Spleen (tissue), 11 donors: ENCODE data around the gene EEIG2. TPM values are rescaled to one million over a fixed set of nuclear protein-coding genes. Genes with fewer than 3 reads are reported as not detected.
A peak's percentile ranks its signal among the peaks of the same experiment; 100 is the strongest.

Experiments used
- DNase-seq: peaks from one replicate; pipeline ENCODE4 v3.0.0-alpha.2; 2020
- H3K27ac ChIP-seq, 8 donors: fragments of 200-600 bp; sonication (generic) in 7 of 8; 1 replicate in 4 of 8; 2 replicates in 4 of 8; pipeline versions ENCODE4 v1.5.0 to v1.8.0; 2016 to 2021; ENCODE audit warnings: inconsistent platforms in 4 of 8, mild to moderate bottlenecking in 4 of 8, moderate library complexity in 1 of 8
- H3K27me3 ChIP-seq, 7 donors: fragments of 200-600 bp; sonication (generic) in 6 of 7; replicated peaks in 1 of 7; 1 replicate in 4 of 7; 2 replicates in 3 of 7; pipeline versions ENCODE4 v1.5.0 to v1.8.0; 2016 to 2021; ENCODE audit warnings: inconsistent platforms in 3 of 7, mild to moderate bottlenecking in 1 of 7
- H3K36me3 ChIP-seq, 6 donors: fragments of 200-600 bp; sonication (generic) in 5 of 6; 1 replicate in 4 of 6; 2 replicates in 2 of 6; pipeline versions ENCODE4 v1.5.0 to v1.8.0; 2016 to 2021; ENCODE audit warnings: inconsistent platforms in 2 of 6
- H3K4me1 ChIP-seq, 6 donors: fragments of 200-600 bp; sonication (generic) in 5 of 6; 1 replicate in 3 of 6; 2 replicates in 3 of 6; pipeline versions ENCODE4 v1.5.0 to v1.8.0; 2016 to 2021; ENCODE audit warnings: inconsistent platforms in 3 of 6
- H3K4me3 ChIP-seq, 8 donors: fragments of 200-600 bp; sonication (generic) in 7 of 8; 1 replicate in 4 of 8; 2 replicates in 4 of 8; pipeline versions ENCODE4 v1.5.0 to v1.8.0; 2016 to 2021; ENCODE audit warnings: inconsistent platforms in 4 of 8, mild to moderate bottlenecking in 4 of 8, moderate library complexity in 2 of 8
- H3K9me3 ChIP-seq, 8 donors: fragments of 200-600 bp; sonication (generic) in 7 of 8; 1 replicate in 4 of 8; 2 replicates in 4 of 8; pipeline versions ENCODE4 v1.5.0 to v1.8.0; 2016 to 2021; ENCODE audit warnings: inconsistent platforms in 4 of 8
- CTCF ChIP-seq, 11 experiments: fragments of 200-600 bp in 7 of 11; fragments of 450-650 bp in 4 of 11; sonication (generic) in 4 of 11; IDR thresholded peaks in 8 of 11; conservative IDR thresholded peaks in 3 of 11; 1 replicate in 7 of 11; 2 replicates in 4 of 11; pipeline versions ENCODE4 v1.4.0 to v1.8.0; 2016 to 2021; ENCODE audit warnings: antibody characterized with exemption in 11 of 11, inconsistent platforms in 4 of 11, mild to moderate bottlenecking in 1 of 11
- POLR2A ChIP-seq, 3 donors: fragments of 450-650 bp; IDR thresholded peaks; one replicate each; pipeline ENCODE4 v1.5.1; 2017; ENCODE audit warnings: antibody characterized with exemption in 3 of 3, mild to moderate bottlenecking in 1 of 3
- POLR2AphosphoS5 ChIP-seq, 3 donors: sonication (generic); formaldehyde crosslinking; IDR thresholded peaks; one replicate each; pipeline ENCODE4 v1.5.1; 2017; ENCODE audit warnings: antibody characterized with exemption in 3 of 3
- WGBS, 5 donors: extraction: QIAGEN DNeasy Blood & Tissue Kit in 3 of 5; methylation state at CpG; one replicate each; pipeline versions ENCODE4 v1.1.5 to v1.1.7; 2013 to 2018; 5-methylcytosine and 5-hydroxymethylcytosine counted together
- intact Hi-C: fragments of 100-400 bp; cut with DNase I; formaldehyde crosslinking; loops from one replicate; pipeline ENCODE4 v1.15.0; 2023; ENCODE audit warnings: low total_unique reads
- polyA plus RNA-seq, 3 donors: library from polyadenylated mRNA; stranded (reverse); fragments of 200-250 nt; gene quantifications; one replicate each; pipeline ENCODE4 v1.2.1, GENCODE V29; 2013
- total RNA-seq, 7 donors: library from RNA; depleted of rRNA in 3 of 7; stranded (reverse); fragments of >200 nt in 3 of 7; fragmentation: NEBNext Ultra II Directional in 4 of 7; extraction: Animal tissue kit (Norgen Biotek cat#: 25700) in 4 of 7; gene quantifications; one replicate each; pipeline versions ENCODE4 v1.1.0 to v1.2.1, GENCODE V29; 2016 to 2021
- donor health status: healthy with polysubstance abuse.
- donor health status: DM: no; HTN: no; CAD: no; lungs with moderate emphysema.
- donor health status: DM: no; HTN: no; CAD: no.
- donor health status: Bipolar disorder and iron deficiency.
- donor health status: healthy.
- donor health status: DM: no; HTN: no; CAD: no.
- donor health status: DM: yes; HTN: yes; CAD: no.

Gene EEIG2
- total and polyA plus RNA-seq, 10 donors, result 3.3 to 21.1 (median 17.3) TPM

GRCh38 chr1:108554682-108555427 is 5.0 kb upstream of the EEIG2 start:
- no peak for DNase-seq
- Histone ChIP-seq H3K27ac (no peak overlapping the region), H3K36me3 (no peaks in the 10 kb centered on the region), H3K9me3 (no peaks in the 10 kb centered on the region), H3K27me3 (no peaks in the 10 kb centered on the region), H3K4me3 (no peak overlapping the region), H3K4me1 (peaks cover 0 to 42% (median 25%) of the 10 kb centered on the region in 6 donors)
- intact Hi-C loops, result no loop called here
- 42 to 85% (median 81%) methylated on average over 4 of the region's 4 CpGs for WGBS, 5 donors
- no peak for TF ChIP-seq CTCF (IDR thresholded peaks at IDR 0.05 in 8 of 11, conservative IDR thresholded peaks at IDR 0.05 in 3 of 11)
- TF ChIP-seq POLR2A (IDR thresholded peaks at IDR 0.05), result no peak
- TF ChIP-seq POLR2AphosphoS5 (IDR thresholded peaks at IDR 0.05), result no peak

GRCh38 chr1:108556066-108556465 is 3.8 kb upstream of the EEIG2 start:
- H3K36me3 ChIP-seq, result no peaks in the 10 kb centered on the region
- H3K4me1 ChIP-seq, result peaks cover 3 to 50% (median 31%) of the 10 kb centered on the region in 6 donors
- no peak overlapping the region for H3K4me3 ChIP-seq
- TF ChIP-seq POLR2AphosphoS5 (IDR thresholded peaks at IDR 0.05) (no peak), CTCF (IDR thresholded peaks at IDR 0.05 in 8 of 11, conservative IDR thresholded peaks at IDR 0.05 in 3 of 11) (no peak), POLR2A (IDR thresholded peaks at IDR 0.05) (no peak)
- no peaks in the 10 kb centered on the region for H3K27me3 ChIP-seq
- H3K27ac ChIP-seq, result peak overlapping the region in 4 of 8 donors; percentile 82 to 86 (median 84)
- no peak for DNase-seq
- intact Hi-C loops, result no loop called here
- H3K9me3 ChIP-seq, result no peaks in the 10 kb centered on the region

- H3K9me3 ChIP-seq, result no peaks in the 10 kb centered on the region
- TF ChIP-seq POLR2A (IDR thresholded peaks at IDR 0.05) (no peak), POLR2AphosphoS5 (IDR thresholded peaks at IDR 0.05) (peak in 1 of 3 donors; percentile 3), CTCF (IDR thresholded peaks at IDR 0.05 in 8 of 11, conservative IDR thresholded peaks at IDR 0.05 in 3 of 11) (no peak)
- H3K4me3 ChIP-seq, result no peak overlapping the region
- peaks cover 7 to 50% (median 34%) of the 10 kb centered on the region in 6 donors for H3K4me1 ChIP-seq
- 64 to 80% (median 72%) methylated on average over 4 of the region's 4 CpGs for WGBS, 5 donors
- H3K27me3 ChIP-seq, result no peaks in the 10 kb centered on the region
- DNase-seq, result no peak
- intact Hi-C loops, result no loop called here
- H3K27ac ChIP-seq, result peak overlapping the region in 5 of 8 donors; percentile 2 to 86 (median 83)
- H3K36me3 ChIP-seq, result no peaks in the 10 kb centered on the region
Measured at GRCh38 chr1:108556499-108556898, 3.4 kb upstream of the EEIG2 start.

- Histone ChIP-seq H3K4me3 (no peak overlapping the region), H3K4me1 (peaks cover 15 to 58% (median 42%) of the 10 kb centered on the region in 6 donors), H3K9me3 (no peaks in the 10 kb centered on the region), H3K36me3 (no peaks in the 10 kb centered on the region), H3K27me3 (no peaks in the 10 kb centered on the region), H3K27ac (peak overlapping the region; percentile 2 to 86 (median 78))
- DNase-seq, result no peak
- intact Hi-C loops, result no loop called here
- TF ChIP-seq CTCF (IDR thresholded peaks at IDR 0.05 in 8 of 11, conservative IDR thresholded peaks at IDR 0.05 in 3 of 11), result no peak
- TF ChIP-seq POLR2A (IDR thresholded peaks at IDR 0.05), result no peak
- TF ChIP-seq POLR2AphosphoS5 (IDR thresholded peaks at IDR 0.05), result no peak
Measured at GRCh38 chr1:108557296-108557695, 2.6 kb upstream of the EEIG2 start.
